HG02588 (cell line): ENCODE results near the gene C1QTNF5.

Experiments
- ATAC-seq: cut with Tn5 transposase; IDR thresholded peaks from one replicate; pipeline ENCODE4 v1.9.1; 2021; ENCODE audit warnings: mild to moderate bottlenecking, moderate library complexity; ENCODE audit not compliant: unreplicated experiment

The C1QTNF5 gene

DNA sequence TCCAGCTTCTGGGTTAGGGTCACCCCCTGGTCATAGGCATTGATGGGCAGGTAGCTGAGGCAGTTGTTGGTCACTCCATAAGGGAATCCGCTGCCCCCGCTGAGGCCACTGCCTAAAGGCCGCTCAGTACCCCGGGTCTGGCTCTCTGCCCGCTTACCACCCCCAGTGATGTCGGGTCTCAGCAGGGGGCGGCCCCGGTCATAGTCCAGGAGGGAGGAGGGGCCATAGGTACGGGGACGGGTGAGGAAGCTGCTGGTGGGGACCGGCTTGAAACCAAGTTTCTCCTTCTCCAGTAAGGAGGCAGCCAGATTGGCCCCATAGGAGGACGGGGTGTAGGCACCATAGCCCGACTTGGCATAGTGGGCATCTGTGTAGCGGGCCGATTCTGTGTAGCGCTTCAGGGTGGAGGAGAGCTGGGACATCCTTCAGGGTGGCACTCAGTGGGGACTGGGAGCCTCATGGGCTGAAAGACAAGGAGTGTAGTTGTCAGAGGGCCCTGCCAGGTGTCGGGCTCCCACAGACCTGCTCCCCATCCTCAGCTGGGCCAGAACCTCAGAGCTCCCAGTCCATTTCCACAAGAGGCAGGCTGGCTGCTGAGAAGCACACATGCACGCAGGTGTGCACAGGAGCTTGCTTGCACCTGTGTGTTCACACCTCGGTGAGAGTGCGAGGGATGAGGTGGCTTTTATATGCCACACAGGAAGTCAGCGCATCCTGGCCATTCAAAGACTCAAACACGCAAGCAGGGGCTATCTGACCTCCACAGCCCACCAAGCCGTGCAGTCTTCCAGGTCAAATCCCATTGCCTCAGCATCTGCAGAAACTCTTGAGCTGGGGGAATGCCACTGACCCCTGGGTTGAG lies 32.6 kb upstream of the C1QTNF5 start:
- no peak for ATAC-seq

DNA sequence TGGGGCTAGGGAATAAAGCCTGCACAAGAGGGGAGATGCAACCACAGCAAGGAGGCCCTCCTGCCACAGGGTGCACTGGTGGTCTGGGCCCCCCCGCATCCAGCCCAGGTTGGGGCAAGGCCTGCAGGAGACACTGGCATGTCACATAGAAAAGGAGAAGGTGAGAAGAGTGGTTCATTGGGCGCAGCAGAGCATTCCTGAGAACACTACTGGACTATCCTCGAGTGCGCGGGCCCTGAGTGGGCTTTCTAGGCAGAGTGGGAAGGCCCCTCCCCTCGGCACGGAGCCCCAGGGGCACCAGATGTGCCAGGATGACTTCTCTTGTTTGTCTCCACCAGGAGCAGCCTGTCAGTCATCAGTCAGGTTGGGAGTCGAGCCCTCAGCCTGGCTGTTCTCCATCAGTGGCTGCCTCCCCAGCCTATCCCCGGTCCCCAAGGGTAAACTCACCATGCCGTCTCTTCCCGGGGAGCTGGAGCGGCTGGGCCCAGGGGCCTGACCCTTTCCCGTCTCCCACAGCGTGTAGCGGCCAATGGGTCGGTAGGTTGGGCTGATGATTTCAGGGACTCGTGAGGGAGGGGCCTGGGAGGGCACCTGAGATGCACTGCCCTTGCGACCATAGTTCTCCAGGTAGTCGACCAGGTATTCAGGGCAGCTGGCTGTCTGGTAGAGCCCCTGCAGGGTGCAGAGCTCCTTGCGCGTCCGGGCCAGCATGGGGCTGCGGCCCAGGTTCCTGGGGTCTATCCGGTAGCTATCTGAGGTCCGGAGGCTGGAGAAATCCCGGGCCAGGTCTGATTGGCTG lies 31.8 kb upstream of the C1QTNF5 start:
- ATAC-seq = no peak

DNA sequence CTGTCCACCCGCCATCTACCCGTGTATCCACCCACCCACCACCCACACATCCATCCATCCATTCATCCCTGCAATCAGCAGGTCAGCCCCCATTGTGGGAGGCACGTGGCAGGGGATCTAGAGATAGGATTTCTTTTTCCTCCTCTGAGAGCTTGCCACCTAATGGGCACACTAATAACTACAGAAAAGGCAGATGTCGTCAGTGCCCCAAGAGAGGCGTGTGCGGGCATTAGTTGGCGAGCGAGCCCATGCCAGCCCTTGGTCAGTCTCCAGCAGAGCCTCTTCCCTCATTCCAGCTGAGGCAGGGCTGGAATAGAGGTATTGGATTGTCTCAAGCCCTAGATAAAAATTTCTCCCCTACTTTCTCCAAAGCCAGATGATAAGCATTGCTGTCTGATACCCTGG lies 31.1 kb upstream of the C1QTNF5 start:
- no peak for ATAC-seq

DNA sequence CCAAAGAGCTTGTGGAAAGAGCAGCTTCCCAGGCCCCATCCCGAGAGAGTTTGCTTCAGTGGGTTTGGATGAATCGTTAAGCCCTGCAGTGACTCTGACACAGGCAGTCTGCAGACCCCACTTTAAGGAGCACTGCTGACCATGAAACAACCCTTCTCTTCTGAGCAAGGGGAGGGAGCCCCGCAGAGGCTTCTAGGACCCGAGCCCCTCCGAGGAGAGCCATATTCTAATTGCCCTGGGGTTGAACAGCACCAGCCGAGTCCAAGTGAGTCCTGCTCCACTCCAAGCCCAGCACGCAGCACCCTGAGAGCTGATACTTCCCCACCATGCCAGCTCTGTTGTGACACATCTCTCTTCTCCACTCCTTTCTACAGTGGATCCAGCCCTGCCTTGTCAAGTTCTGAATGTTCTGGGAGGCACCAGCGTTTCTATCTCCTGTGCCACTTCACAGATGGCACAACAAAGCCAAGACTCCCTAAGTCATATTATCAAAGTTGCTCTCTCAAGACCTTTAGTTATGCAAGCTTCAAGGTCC lies 30.5 kb upstream of the C1QTNF5 start:
- ATAC-seq = no peak

GRCh38 chr11:119370486-119371046 lies 29.9 kb upstream of the C1QTNF5 start:
- ATAC-seq = no peak

- no peak for ATAC-seq
Measured at GRCh38 chr11:119369132-119369925, 28.6 kb upstream of the C1QTNF5 start.

GRCh38 chr11:119368121-119369034 lies 27.7 kb upstream of the C1QTNF5 start:
- ATAC-seq = no peak

DNA sequence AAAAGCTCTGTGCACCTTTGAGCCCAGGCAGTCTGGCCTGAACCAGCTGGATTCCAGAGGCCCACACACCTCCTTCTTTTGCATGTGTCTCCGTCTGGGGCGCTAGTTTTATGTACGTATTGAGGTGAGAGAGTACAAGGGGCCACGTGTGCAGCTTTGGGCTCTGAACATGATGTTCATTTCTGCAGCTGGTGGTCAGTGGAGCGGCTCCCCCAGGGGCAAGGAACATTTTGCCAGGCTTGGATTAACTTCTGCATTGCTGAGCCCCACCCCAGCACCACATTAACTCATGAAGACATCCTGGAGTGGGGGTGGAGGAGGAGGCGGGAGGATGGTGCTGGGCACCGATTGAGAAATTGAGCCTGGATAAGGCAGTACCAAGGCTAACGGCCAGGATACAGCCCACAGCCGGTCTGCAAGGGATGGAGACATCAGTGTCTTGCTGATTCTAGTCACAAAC lies 27.0 kb upstream of the C1QTNF5 start:
- no peak for ATAC-seq

DNA sequence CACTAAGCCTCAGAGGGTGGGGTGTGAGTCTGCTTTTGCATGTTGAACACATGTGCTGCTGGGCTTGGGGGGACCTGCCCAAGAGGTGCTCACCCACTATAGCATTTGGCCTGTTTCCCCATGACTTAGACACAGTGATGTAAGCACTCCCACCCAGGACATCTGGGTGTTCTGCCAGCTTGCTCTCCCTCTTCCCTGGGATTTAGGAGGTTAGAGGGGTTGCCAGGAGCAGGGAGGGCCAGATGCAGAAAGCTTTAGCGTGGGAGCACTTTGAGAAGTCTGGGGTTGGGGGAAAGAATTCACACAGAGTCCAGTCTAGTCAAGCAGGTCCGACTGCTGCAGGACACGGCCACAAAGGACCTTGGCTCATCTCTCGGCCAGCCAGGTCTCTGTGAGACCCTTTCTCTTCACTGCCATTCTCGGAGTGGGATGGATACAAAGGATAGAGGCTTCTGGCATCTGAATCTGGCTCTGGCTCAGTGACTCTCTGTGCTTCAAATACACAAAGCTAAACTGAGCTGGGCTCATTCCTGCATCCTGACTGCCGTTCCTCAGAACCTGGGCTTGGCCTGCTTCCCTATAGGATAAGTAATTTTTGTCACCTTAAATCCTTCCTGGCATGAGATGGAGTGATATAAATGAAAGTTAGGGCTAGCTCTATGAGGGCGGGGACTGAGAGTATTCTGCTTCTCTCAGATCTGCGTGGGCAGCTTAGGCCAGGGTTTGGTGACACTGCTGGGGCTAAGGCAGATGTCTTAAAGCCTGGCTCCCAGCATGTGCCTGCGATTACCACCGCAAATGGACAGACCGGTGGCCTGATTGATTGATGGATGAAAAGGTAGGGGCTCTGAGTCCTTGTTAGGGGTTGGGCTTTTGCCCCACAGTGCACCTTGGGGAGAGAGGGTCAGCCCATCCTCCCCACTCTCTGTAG lies 26.3 kb upstream of the C1QTNF5 start:
- no peak for ATAC-seq

GRCh38 chr11:119365071-119365591 lies 24.4 kb upstream of the C1QTNF5 start:
- ATAC-seq = no peak

DNA sequence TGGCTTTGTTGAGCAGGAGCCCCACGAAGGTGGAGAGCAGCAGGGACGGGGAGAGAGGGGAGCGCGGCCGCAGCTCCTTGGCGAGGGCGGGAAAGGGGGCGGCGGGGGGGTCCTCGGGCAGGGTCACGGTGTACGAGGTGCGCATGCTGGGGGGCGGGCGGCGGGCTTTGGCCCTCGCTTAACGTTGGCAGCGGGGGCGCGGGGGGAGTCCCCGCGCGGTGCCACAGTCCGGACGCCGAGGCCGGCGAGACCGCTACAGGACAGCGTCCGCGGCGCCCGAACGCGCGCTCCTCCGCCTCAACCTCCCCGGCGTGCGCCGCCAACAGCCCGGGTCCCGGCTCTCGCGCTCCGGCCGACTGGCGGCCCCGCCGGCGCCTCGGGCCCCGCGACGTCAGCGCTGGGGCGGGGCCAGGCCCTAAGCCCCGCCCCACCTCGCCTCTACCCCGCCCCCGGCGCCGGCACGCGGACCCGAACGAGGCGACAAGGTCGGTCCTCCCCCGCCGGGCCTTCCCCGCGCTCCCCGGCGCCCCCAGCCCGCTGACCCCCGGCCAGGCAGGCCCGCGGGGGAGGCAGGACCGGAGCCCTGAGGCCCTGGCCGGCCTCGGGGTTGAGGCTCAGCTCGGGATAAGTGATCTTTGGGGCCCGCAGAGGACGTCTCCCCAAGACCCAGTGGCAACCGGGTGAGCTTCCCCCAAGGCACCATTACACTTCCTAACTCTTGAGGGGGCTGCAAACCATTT lies 23.3 kb upstream of the C1QTNF5 start:
- no peak for ATAC-seq

GRCh38 chr11:119363081-119363850 lies 22.6 kb upstream of the C1QTNF5 start:
- ATAC-seq = no peak

GRCh38 chr11:119362741-119363080 lies 22.0 kb upstream of the C1QTNF5 start:
- ATAC-seq = no peak

GRCh38 chr11:119361941-119362725 lies 21.4 kb upstream of the C1QTNF5 start:
- no peak for ATAC-seq

DNA sequence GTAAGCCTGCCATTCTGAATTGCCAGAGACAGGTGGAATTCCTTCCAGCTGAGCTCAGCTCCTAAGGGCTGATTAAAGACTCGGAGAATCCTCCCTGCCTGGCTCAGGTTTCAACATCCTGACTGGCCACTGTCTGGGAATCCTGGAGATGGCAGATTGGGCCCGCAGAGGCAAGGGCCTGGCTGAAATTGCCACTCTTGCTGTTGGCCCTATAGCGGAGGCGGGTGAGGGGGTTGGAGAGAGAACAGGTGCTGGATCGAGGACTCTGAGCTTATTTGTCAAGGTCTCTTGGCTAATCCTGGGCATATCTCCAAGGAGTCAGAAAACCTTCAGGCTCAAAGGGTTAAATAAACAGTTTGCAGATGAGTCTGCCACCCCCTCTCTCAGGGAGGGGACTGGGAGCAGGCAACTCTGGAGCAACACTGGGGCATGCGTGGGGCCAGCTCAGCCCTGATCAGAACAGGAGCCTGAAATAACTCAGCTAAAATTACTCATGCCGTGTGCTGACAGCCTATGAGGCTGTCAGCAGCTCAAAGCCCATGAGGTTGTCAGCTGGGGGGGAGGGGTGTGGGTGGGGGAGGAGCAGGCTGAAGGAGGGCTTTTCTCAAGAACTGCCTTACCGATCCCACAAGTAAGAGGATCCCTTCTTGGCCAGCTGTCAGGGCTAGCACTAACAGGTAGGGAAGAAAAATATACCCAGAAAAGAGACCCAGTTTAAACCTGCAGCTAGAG lies 20.5 kb upstream of the C1QTNF5 start:
- ATAC-seq = no peak
